Activated T-cell treated with anti-CD3 and anti-CD28 coated beads, Interleukin-2, amount 50 U/mL, for 1 hour (primary cell): ENCODE data around the gene LILRA2.
"Not testable (repeated sequence)": the region's sequence is repeated elsewhere in the genome, so short reads cannot be mapped to it uniquely, and the experiment has no call there.

Experiments
- DNase-seq: peaks from one replicate; pipeline ENCODE4 v3.0.0-alpha.2; 2020

The LILRA2 gene

GRCh38 chr19:54573330-54573872 lies at the start of gene LILRA2:
TSS of gene LILRA2 (plus strand) at chr19:54573790. CDS start at chr19:54573879, 89 bp downstream.
- no peak for DNase-seq

GRCh38 chr19:54525636-54526035 lies 48.0 kb upstream of the LILRA2 start:
- no peak for DNase-seq

GRCh38 chr19:54526972-54527371 lies 46.6 kb upstream of the LILRA2 start:
- no peak for DNase-seq

- DNase-seq, result no peak
Observed at GRCh38 chr19:54530866-54531265, 42.7 kb upstream of the LILRA2 start.

- no peak for DNase-seq
Observed at GRCh38 chr19:54532528-54532927, 41.1 kb upstream of the LILRA2 start.

GRCh38 chr19:54533476-54533875 lies 40.1 kb upstream of the LILRA2 start:
- no peak for DNase-seq

GRCh38 chr19:54534156-54534555 lies 39.4 kb upstream of the LILRA2 start:
- DNase-seq, result no peak

GRCh38 chr19:54535601-54536000 lies 38.0 kb upstream of the LILRA2 start:
- DNase-seq, result no peak

- no peak for DNase-seq
Observed at GRCh38 chr19:54536956-54537355, 36.6 kb upstream of the LILRA2 start.

GRCh38 chr19:54541712-54542111 lies 31.9 kb upstream of the LILRA2 start:
- no peak for DNase-seq

- DNase-seq, result no peak
Observed at GRCh38 chr19:54548806-54549205, 24.8 kb upstream of the LILRA2 start.

GRCh38 chr19:54549224-54549623 lies 24.4 kb upstream of the LILRA2 start:
- no peak for DNase-seq

GRCh38 chr19:54551293-54551692 lies 22.3 kb upstream of the LILRA2 start:
- DNase-seq, result no peak

- no peak for DNase-seq
Observed at GRCh38 chr19:54551950-54552912, 21.4 kb upstream of the LILRA2 start.

- DNase-seq, result no peak
Observed at GRCh38 chr19:54552913-54553310, 20.7 kb upstream of the LILRA2 start.

GRCh38 chr19:54554006-54554405 lies 19.6 kb upstream of the LILRA2 start:
- no peak for DNase-seq

- DNase-seq, result no peak
Observed at GRCh38 chr19:54554896-54555295, 18.7 kb upstream of the LILRA2 start.

- no peak for DNase-seq
Observed at GRCh38 chr19:54556194-54556593, 17.4 kb upstream of the LILRA2 start.

GRCh38 chr19:54558339-54558738 lies 15.3 kb upstream of the LILRA2 start:
- no peak for DNase-seq

GRCh38 chr19:54560881-54561385 lies 12.7 kb upstream of the LILRA2 start:
- DNase-seq, result no peak

GRCh38 chr19:54561840-54562239 lies 11.8 kb upstream of the LILRA2 start:
- DNase-seq, result no peak

GRCh38 chr19:54563206-54563605 lies 10.4 kb upstream of the LILRA2 start:
- DNase-seq, result not testable (repeated sequence)

GRCh38 chr19:54570316-54570715 lies 3.3 kb upstream of the LILRA2 start:
- DNase-seq, result no peak
